Measurements from ENCODE around the gene NPHP3.
A peak's percentile ranks its signal among the peaks of the same experiment; 100 is the strongest.

GRCh38 chr3:132641837-132642538, 80.2 kb downstream of the NPHP3 start:
- peak; percentile 64 for TF ChIP-seq CTCF (IDR thresholded peaks at IDR 0.05; ENCODE audit: low read depth, low read length, missing input control)
- no peak for TF ChIP-seq REST (IDR thresholded peaks at IDR 0.05)
- peak; percentile 23 for TF ChIP-seq FOXA1 (IDR thresholded peaks at IDR 0.05)
- TF ChIP-seq TAF1 (conservative IDR thresholded peaks at IDR 0.05), result no peak
- TF ChIP-seq RXRA (IDR thresholded peaks at IDR 0.05), result no peak
- no peak for TF ChIP-seq JUND (IDR thresholded peaks at IDR 0.05)
- no peak for TF ChIP-seq MAX (IDR thresholded peaks at IDR 0.05)
- TF ChIP-seq ATF3 (IDR thresholded peaks at IDR 0.05), result no peak
- TF ChIP-seq SP1 (IDR thresholded peaks at IDR 0.05), result no peak
- no peak for TF ChIP-seq YY1 (IDR thresholded peaks at IDR 0.05)

Measured in liver (tissue), 3 donors.